ENCODE measurements around the gene SERPINC1. TPM values are rescaled to one million over a fixed set of nuclear protein-coding genes. Genes with fewer than 3 reads are reported as not detected.

The SERPINC1 gene
- total and polyA plus RNA-seq, 9 of the 15 experiments (the other 6 are each of a cell fraction or from before 2014, with no cell fraction given), result 0.07 to 1.2 (median 0.50) TPM

GRCh38 chr1:173894189-173894588, 22.9 kb downstream of the SERPINC1 start:
- DNase-seq (ENCODE audit: extremely low read depth in 1 of 4, low spot score in 3 of 4) (no peak), FAIRE-seq (no peak)
- TF ChIP-seq PHTF2 (CRISPR knock-in tag; IDR thresholded peaks at IDR 0.05), result no peak
- no peak for TF ChIP-seq ZBTB34 (CRISPR knock-in tag; IDR thresholded peaks at IDR 0.05)
- TF ChIP-seq RBM34 (IDR thresholded peaks at IDR 0.05; ENCODE audit: borderline replicate concordance, insufficient read depth, low read length), result no peak
- no peak for TF ChIP-seq MLX (CRISPR knock-in tag; conservative IDR thresholded peaks at IDR 0.05)
- TF ChIP-seq ZC3H11A (IDR thresholded peaks at IDR 0.05; ENCODE audit: low read depth, low read length), result no peak
- TF ChIP-seq MAFF (IDR thresholded peaks at IDR 0.05; ENCODE audit: low read length), result no peak
- TF ChIP-seq ZNF133 (CRISPR knock-in tag; IDR thresholded peaks at IDR 0.05), result no peak
- TF ChIP-seq MXI1 (IDR thresholded peaks at IDR 0.05; ENCODE audit: low read depth, low read length), result no peak
- TF ChIP-seq RBFOX2 (IDR thresholded peaks at IDR 0.05; ENCODE audit: low read depth, low read length), result no peak
- no peak for TF ChIP-seq CHD7 (IDR thresholded peaks at IDR 0.05; ENCODE audit: low read depth, low read length)

More at GRCh38 chr1:173894189-173894588, 22.9 kb downstream of the SERPINC1 start:
- no peak overlapping the region for H3K27ac ChIP-seq (ENCODE audit: extremely low read depth, low read depth, low read length)
- no peaks in the 10 kb centered on the region for H4K20me1 ChIP-seq (replicated peaks; ENCODE audit: control insufficient read depth, insufficient read depth, low read length)
- H3K27me3 ChIP-seq (ENCODE audit: control insufficient read depth in 2 of 2, insufficient read depth in 2 of 2, low read length in 2 of 2), result no peaks in the 10 kb centered on the region
- H3K4me1 ChIP-seq (replicated peaks in 1 of 2; ENCODE audit: control insufficient read depth in 2 of 2, insufficient read depth in 2 of 2, low read length in 2 of 2), result no peaks in the 10 kb centered on the region
- H3K9me3 ChIP-seq (replicated peaks; ENCODE audit: control insufficient read depth, insufficient read depth, low read depth, low read length), result no peaks in the 10 kb centered on the region
- no peaks in the 10 kb centered on the region for H3K36me3 ChIP-seq (ENCODE audit: control insufficient read depth, insufficient read depth, low read length)
- H2AFZ ChIP-seq (ENCODE audit: low read depth, low read length), result no peak overlapping the region
- in situ Hi-C loops (cut with MboI) (no loop called here), intact Hi-C loops (cut with micrococcal nuclease) (no loop called here)
- CTCF ChIA-PET (ENCODE audit: low intra/inter-chr PET ratio), result no interaction called here
- H3K79me2 ChIP-seq (ENCODE audit: control insufficient read depth, insufficient read depth, low read length), result no peaks in the 10 kb centered on the region
- H3K9me1 ChIP-seq (ENCODE audit: control insufficient read depth, insufficient read depth, low read length), result no peaks in the 10 kb centered on the region
- POLR2A ChIA-PET, result interaction anchor here (1.1 kb wide), 1 partner anchor 26 kb away, joined by 4 read pairs; the partner anchor contains the start of gene ZBTB37
- H3K4me3 ChIP-seq, result no peak overlapping the region
- no peak overlapping the region for H3K9ac ChIP-seq (ENCODE audit: insufficient read depth in 1 of 2, low read depth in 2 of 2, low read length in 2 of 2)
- no peak for ATAC-seq
- BruUV-seq (replicated peaks), result no TSS peak
- no peak overlapping the region for H3K4me2 ChIP-seq (ENCODE audit: insufficient read depth, low read length)
- WGBS (ENCODE audit: insufficient coverage, low coverage, missing lambda C conversion rate), result 54% methylated on average over 3 of the region's 3 CpGs

Measured in K562 (cell line).